Tibial nerve (tissue), 4 donors: ENCODE data around the gene KRT9. TPM values are rescaled to one million over a fixed set of nuclear protein-coding genes. Genes with fewer than 3 reads are reported as not detected.

Experiments
- DNase-seq, 2 donors: peaks; one replicate each; pipeline ENCODE4 v3.0.0-alpha.2; 2019; ENCODE audit warnings: low spot score in 2 of 2
- H3K27ac ChIP-seq, 4 donors: fragments of 200-600 bp; sonication (generic) in 3 of 4; one replicate each; pipeline ENCODE4 v1.5.1; 2017 to 2019; ENCODE audit warnings: mild to moderate bottlenecking in 1 of 4
- H3K27me3 ChIP-seq, 2 donors: fragments of 200-600 bp; sonication (generic) in 1 of 2; one replicate each; pipeline versions ENCODE4 v1.5.1 to v1.6.0; 2017 to 2019
- H3K36me3 ChIP-seq, 3 donors: fragments of 200-600 bp; sonication (generic); one replicate each; pipeline ENCODE4 v1.5.1; 2018 to 2019
- H3K4me1 ChIP-seq, 4 donors: fragments of 200-600 bp; sonication (generic) in 3 of 4; one replicate each; pipeline ENCODE4 v1.5.1; 2017 to 2019
- H3K4me3 ChIP-seq, 4 donors: fragments of 200-600 bp; sonication (generic) in 3 of 4; one replicate each; pipeline ENCODE4 v1.5.1; 2017 to 2019; ENCODE audit warnings: mild to moderate bottlenecking in 1 of 4, moderate library complexity in 1 of 4
- H3K9me3 ChIP-seq, 4 donors: fragments of 200-600 bp; sonication (generic) in 3 of 4; one replicate each; pipeline ENCODE4 v1.5.1; 2017 to 2019
- EP300 ChIP-seq, 2 donors: sonication (generic); formaldehyde crosslinking; IDR thresholded peaks; one replicate each; pipeline ENCODE4 v1.6.1; 2017; ENCODE audit warnings: antibody characterized with exemption in 2 of 2, mild to moderate bottlenecking in 1 of 2
- POLR2A ChIP-seq, 2 donors: fragments of 450-650 bp; IDR thresholded peaks; one replicate each; pipeline ENCODE4 v1.6.1; 2017; ENCODE audit warnings: antibody characterized with exemption in 2 of 2, mild to moderate bottlenecking in 2 of 2, moderate library complexity in 2 of 2
- WGBS, 2 donors: methylation state at CpG; one replicate each; pipeline ENCODE4 v1.1.5; 2018; 5-methylcytosine and 5-hydroxymethylcytosine counted together
- total RNA-seq, 4 donors: library from RNA; depleted of rRNA; stranded (reverse); fragments of >200 nt; gene quantifications; one replicate each; pipeline ENCODE4 v1.1.0, GENCODE V29; 2016
- TF ChIP-seq, protein P1 (sequence below), 5 experiments: fragments of 200-600 bp in 3 of 5; fragments of 450-650 bp in 2 of 5; sonication (generic) in 3 of 5; IDR thresholded peaks; one replicate each; pipeline ENCODE4 v1.5.1; 2016 to 2019; ENCODE audit warnings: antibody characterized with exemption in 5 of 5, mild to moderate bottlenecking in 3 of 5, moderate library complexity in 2 of 5

Gene KRT9
- total RNA-seq, 4 donors from 2014 or later = not detected

DNA sequence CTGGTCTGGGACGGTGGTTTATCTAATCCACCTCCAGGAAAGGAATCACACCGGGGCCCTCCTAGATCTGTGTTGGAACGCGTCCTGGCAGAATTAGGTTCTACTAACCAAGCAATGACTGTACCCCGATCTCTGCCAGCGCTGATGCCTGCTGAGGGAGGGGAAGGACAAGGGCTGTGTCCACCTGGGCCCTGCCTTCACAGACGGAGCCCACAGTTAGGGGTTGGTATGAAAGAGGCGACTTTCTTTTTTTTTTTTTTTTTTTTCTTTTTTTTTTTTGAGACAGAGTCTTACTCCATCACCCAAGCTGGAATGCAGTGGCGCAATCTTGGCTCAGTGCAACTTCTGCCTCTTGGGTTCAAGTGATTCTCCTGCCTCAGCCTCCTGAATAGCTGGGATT, 33.9 kb downstream of the KRT9 start:
- H3K4me3 ChIP-seq = no peak overlapping the region
- peaks cover 0 to 3% (median 0%) of the 10 kb centered on the region in 4 donors for H3K4me1 ChIP-seq
- TF ChIP-seq, protein P1, sequence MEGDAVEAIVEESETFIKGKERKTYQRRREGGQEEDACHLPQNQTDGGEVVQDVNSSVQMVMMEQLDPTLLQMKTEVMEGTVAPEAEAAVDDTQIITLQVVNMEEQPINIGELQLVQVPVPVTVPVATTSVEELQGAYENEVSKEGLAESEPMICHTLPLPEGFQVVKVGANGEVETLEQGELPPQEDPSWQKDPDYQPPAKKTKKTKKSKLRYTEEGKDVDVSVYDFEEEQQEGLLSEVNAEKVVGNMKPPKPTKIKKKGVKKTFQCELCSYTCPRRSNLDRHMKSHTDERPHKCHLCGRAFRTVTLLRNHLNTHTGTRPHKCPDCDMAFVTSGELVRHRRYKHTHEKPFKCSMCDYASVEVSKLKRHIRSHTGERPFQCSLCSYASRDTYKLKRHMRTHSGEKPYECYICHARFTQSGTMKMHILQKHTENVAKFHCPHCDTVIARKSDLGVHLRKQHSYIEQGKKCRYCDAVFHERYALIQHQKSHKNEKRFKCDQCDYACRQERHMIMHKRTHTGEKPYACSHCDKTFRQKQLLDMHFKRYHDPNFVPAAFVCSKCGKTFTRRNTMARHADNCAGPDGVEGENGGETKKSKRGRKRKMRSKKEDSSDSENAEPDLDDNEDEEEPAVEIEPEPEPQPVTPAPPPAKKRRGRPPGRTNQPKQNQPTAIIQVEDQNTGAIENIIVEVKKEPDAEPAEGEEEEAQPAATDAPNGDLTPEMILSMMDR (IDR thresholded peaks at IDR 0.05) = no peak
- no peak for TF ChIP-seq EP300 (IDR thresholded peaks at IDR 0.05)
- no peak for TF ChIP-seq POLR2A (IDR thresholded peaks at IDR 0.05)
- no peaks in the 10 kb centered on the region for H3K27me3 ChIP-seq
- no peak overlapping the region for H3K27ac ChIP-seq
- DNase-seq = no peak
- WGBS, 2 donors = 91 to 98% methylated on average over 9 of the region's 9 CpGs
- no peaks in the 10 kb centered on the region for H3K9me3 ChIP-seq
- no peaks in the 10 kb centered on the region for H3K36me3 ChIP-seq

DNA sequence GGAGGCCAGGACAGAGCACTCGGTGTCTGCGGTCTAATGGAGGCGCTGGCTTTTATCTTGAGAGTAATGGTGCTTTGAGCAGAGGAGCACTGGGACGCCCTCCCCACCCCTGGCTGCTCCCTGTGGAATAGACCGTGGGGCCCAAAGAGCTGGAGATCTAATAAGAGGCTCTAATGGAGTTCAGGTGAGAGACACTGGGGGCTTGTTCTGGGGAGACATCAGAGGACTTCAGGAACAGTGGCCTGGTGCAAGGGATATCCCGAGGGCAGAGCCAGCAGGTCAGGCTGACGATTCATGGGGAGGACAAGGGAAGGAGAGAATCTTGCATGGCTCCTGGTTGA, 34.3 kb downstream of the KRT9 start:
- TF ChIP-seq EP300 (IDR thresholded peaks at IDR 0.05) = no peak
- TF ChIP-seq, protein P1 (IDR thresholded peaks at IDR 0.05) = no peak
- no peak for TF ChIP-seq POLR2A (IDR thresholded peaks at IDR 0.05)
- WGBS, 2 donors = 76 to 82% methylated on average over 7 of the region's 7 CpGs
- Histone ChIP-seq H3K27me3 (no peaks in the 10 kb centered on the region), H3K4me1 (peaks cover 0 to 3% (median 0%) of the 10 kb centered on the region in 4 donors), H3K36me3 (no peaks in the 10 kb centered on the region), H3K27ac (no peak overlapping the region), H3K4me3 (no peak overlapping the region), H3K9me3 (no peaks in the 10 kb centered on the region)
- DNase-seq = no peak

DNA sequence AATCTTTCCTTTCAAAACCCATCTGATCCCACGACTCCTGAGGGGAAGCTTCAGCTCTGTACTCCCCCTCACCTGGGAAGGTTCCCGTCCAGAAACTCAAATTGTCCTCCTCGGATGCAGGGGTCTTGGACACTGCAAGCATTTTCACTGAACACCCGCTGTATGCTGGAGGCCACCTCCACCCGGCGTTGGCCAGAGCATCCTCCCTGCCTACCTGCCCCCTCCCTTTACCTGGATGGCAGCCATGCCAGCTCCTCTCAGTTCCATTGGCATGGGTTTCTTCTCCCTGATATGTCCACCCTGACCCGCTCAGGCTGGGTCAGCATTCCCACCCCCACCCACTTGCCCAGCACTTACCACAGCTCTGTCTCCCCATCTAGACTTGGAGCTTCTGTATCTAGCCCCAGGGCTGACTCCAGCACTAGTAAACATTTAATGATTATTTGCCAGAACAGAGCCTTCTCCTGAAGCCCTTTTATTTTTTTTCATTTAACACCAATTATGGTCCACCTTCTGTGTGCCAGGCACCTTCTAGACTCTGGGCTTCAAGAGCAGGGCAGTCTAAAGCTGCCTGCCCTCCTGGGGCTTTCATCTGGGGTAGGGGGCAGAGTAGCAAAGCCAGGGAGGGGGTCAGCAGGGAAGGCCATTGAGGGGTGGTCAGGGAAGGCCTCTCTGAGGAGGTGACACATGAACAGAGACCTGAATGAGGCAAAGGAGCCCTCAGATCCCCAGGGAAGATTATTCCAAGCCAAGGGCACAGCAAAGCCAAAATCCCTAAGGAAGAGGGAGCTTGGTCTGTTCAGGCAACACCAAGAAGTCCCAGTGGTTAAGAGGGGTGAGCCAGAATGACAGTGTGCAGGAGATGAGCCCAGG, 34.9 kb downstream of the KRT9 start:
- no peak for TF ChIP-seq POLR2A (IDR thresholded peaks at IDR 0.05)
- TF ChIP-seq EP300 (IDR thresholded peaks at IDR 0.05) = no peak
- TF ChIP-seq, protein P1 (IDR thresholded peaks at IDR 0.05) = no peak
- Histone ChIP-seq H3K36me3 (no peaks in the 10 kb centered on the region), H3K9me3 (no peaks in the 10 kb centered on the region), H3K4me1 (peaks cover 0 to 3% (median 0%) of the 10 kb centered on the region in 4 donors), H3K27me3 (no peaks in the 10 kb centered on the region), H3K27ac (no peak overlapping the region), H3K4me3 (no peak overlapping the region)
- no peak for DNase-seq
- 91% methylated on average over 7 of the region's 7 CpGs for WGBS, 2 donors

DNA sequence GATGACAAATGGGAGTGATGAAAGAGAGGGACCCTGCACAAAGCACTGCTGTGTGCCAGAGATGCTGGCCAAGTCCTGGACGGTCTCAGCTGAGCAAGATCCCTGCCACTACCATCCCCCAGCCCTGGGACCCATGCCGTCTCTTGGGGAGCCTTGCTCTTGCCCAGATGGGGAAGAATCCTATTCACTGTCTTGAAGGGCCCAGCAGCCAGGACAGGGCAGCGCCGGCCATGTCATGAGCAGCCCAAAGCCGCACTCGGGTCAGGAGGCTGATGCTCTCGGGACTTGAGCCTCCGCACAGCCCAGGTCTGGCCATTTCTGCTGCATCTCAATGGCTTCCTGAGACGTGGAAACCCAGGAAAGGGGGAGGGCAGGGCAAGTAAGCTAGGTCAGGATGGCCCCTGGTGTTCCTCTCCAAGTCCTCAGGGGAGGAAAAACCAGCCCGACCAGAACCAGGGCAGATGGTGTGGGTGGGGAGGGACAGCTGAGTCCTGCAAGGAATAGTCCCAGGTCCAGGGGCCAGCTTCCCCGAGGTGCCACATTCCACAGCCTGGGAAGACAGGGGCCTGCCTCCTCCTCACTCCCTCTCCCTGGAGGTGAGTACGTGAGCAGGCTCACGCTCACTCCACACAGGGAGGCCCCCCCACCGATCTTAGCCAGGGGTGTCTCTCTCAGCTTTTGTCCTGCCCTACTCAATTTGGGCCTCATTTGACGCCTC, 35.9 kb downstream of the KRT9 start:
- Histone ChIP-seq H3K36me3 (no peaks in the 10 kb centered on the region), H3K9me3 (no peaks in the 10 kb centered on the region), H3K4me1 (peaks cover 0 to 12% (median 0%) of the 10 kb centered on the region in 4 donors), H3K4me3 (no peak overlapping the region), H3K27me3 (peaks cover 0 to 4% of the 10 kb centered on the region in 2 donors), H3K27ac (no peak overlapping the region)
- no peak for DNase-seq
- WGBS, 2 donors = 61 to 64% methylated on average over 12 to 13 of the region's 15 CpGs
- no peak for TF ChIP-seq EP300 (IDR thresholded peaks at IDR 0.05)
- TF ChIP-seq POLR2A (IDR thresholded peaks at IDR 0.05) = no peak
- TF ChIP-seq, protein P1 (IDR thresholded peaks at IDR 0.05) = no peak
